ENCODE results near the gene CYP11A1. TPM values are rescaled to one million over a fixed set of nuclear protein-coding genes. Genes with fewer than 3 reads are reported as not detected.

CYP11A1 gene
- total RNA-seq, 4 donors from 2014 or later: 0.15 to 2.5 (median 0.67) TPM

DNA sequence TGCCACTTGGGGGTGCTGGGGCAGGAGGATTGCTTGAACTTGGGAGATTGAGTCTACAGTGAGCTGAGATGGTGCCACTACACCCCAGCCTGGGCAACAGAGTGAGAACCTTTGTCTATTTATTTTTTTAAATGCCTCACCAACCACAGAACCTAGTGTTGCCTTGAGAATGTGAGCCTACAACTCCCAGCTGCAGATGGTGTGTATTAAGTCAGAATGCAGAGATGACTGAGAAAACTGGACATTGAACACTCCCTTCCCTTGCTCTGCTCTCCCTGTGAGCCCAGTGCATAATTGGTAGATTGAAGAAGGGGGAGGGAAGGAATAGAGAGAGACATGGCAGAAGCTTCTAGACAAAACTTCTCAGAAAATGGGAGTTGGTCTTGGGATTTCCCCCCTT lies 77.8 kb downstream of the CYP11A1 start:
- Histone ChIP-seq H3K4me3 (no peak overlapping the region), H3K4me1 (no peaks in the 10 kb centered on the region), H3K27me3 (peaks cover 0 to 9% (median 0%) of the 10 kb centered on the region in 3 donors), H3K27ac (no peak overlapping the region), H3K9me3 (no peaks in the 10 kb centered on the region), H3K36me3 (no peaks in the 10 kb centered on the region)
- ATAC-seq (no peak), DNase-seq (no peak)
- intact Hi-C loops (cut with DNase I; ENCODE audit: low total_unique reads) (no loop called here), in situ Hi-C loops (cut with MboI; ENCODE audit: low sequenced_read_pairs in 4 of 4) (no loop called here)
- no peak for TF ChIP-seq POLR2A (IDR thresholded peaks at IDR 0.05)
- TF ChIP-seq CTCF (IDR thresholded peaks at IDR 0.05 in 4 of 5, conservative IDR thresholded peaks at IDR 0.05 in 1 of 5): no peak

Small RNA genes within 50 kb of the gene (microRNA-seq; reads per million reads assigned to microRNA genes)
- gene MIR6881 (ENCODE audit: borderline replicate concordance in 2 of 2): 0 reads per million in 2 donors

Other genes with a start within 250 kb of the CYP11A1 start
- gene ISLR2, start 237.1 kb downstream of the CYP11A1 start, total RNA-seq: 1 to 10 TPM in 3 of 4 donors, under 1 TPM in 1; 0.62 to 3.9 (median 2.0) TPM
- gene ISLR, start 193.9 kb downstream of the CYP11A1 start, total RNA-seq: 10 to 100 TPM in 3 of 4 donors, 1 to 10 TPM in 1; 5.9 to 29.4 (median 25.9) TPM
- gene STRA6, start 164.9 kb downstream of the CYP11A1 start, total RNA-seq: not detected
- gene CCDC33, start 131.3 kb downstream of the CYP11A1 start, total RNA-seq: not detected
- 1 to 10 TPM in 3 of 4 donors, under 1 TPM in 1; 0.51 to 2.7 (median 2.4) TPM for gene SEMA7A, start 66.3 kb upstream of the CYP11A1 start, total RNA-seq
- gene UBL7, start 93.5 kb upstream of the CYP11A1 start, total RNA-seq: 100 to 1,000 TPM in 1 of 4 donors, 10 to 100 TPM in 3; 66.4 to 139 (median 83.2) TPM
- gene ARID3B, start 173.6 kb upstream of the CYP11A1 start, total RNA-seq: 1 to 10 TPM; 1.8 to 6.7 (median 4.6) TPM
- 100 to 1,000 TPM in 2 of 4 donors, 10 to 100 TPM in 2; 45.4 to 152 (median 105) TPM for gene CLK3, start 248.2 kb upstream of the CYP11A1 start, total RNA-seq

Data from gastrocnemius medialis (tissue), 4 donors.